ENCODE results near the gene GRB2. TPM values are rescaled to one million over a fixed set of nuclear protein-coding genes. Genes with fewer than 3 reads are reported as not detected.

GRB2 gene
- total RNA-seq, 2 experiments from 2014 or later, result 244 to 308 TPM

DNA sequence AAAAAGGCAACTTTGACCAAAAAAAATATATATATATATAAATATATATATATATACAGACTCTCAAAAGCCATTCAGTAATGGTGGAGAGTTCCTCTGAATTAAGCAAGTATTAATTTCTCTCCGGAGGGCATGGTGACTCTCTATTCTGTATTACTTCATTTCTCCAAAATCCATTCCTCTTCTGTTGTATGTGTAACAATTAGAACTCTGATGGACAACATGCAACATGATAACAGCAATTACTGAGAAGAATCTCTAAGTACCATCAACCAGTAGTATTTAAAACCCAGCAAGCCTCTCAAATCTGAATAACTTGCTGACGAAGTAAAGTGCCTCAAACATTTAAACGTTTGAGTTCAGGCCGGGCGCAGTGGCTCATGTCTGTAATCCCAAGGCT is 2.3 kb downstream of the GRB2 start:
- peaks cover 43% of the 10 kb centered on the region for H3K4me1 ChIP-seq (ENCODE audit: insufficient read depth, low read length, poor library complexity, severe bottlenecking)

DNA sequence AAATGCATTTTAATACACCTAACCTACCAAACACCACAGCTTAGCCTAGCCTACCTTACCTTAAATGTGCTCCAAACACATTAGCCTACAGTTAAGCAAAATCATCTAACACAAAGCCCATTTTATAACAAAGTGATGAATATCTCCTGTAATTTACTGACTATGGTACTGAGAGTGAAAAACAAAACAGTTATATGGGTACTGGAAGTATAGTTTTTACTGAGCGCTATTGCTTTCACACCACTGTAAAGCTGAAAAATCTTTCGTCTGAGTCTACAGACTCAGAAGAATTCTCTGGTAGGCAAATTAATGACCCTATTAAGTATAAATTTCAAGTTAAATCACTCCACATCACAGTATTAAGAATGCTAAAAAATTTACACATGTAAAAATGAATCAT is 3.5 kb downstream of the GRB2 start:
- TSS peak; percentile 48 for BruUV-seq (replicated peaks)
- ChIA-PET POLR2A (interaction anchor here (0.5 to 2.8 kb wide), 16 partner anchors 10 to 112 kb away, joined by 3 to 18 read pairs (median 6); partner anchors contain the start of genes SLC25A19 and TMEM94), CTCF (ENCODE audit: unreplicated experiment) (interaction anchor here (0.6 to 1.3 kb wide), 5 partner anchors 44 to 151 kb away, joined by 3 to 6 read pairs (median 3); partner anchors contain the start of genes MIF4GD and SLC25A19)
- intact Hi-C loops (cut with micrococcal nuclease; ENCODE audit: unreplicated experiment), result loop anchor here (5.0 kb wide), 1 partner anchor 35 kb away; no protein-coding TSS in a partner anchor
- Histone ChIP-seq H3K36me3 (ENCODE audit: insufficient read depth, low read length) (peaks cover 69% of the 10 kb centered on the region), H3K79me2 (ENCODE audit: insufficient read depth, low read depth, low read length) (peaks cover 85% of the 10 kb centered on the region), H3K4me2 (ENCODE audit: low read length) (peak overlapping the region; percentile 81), H2AFZ (ENCODE audit: low read length) (no peak overlapping the region), H3K4me1 (ENCODE audit: insufficient read depth, low read length, poor library complexity, severe bottlenecking) (peaks cover 41% of the 10 kb centered on the region), H3K27ac (ENCODE audit: low read depth, low read length, poor library complexity, severe bottlenecking) (peak overlapping the region; percentile 5), H4K20me1 (ENCODE audit: insufficient read depth, low read length) (peaks cover 25% of the 10 kb centered on the region), H3K9me2 (ENCODE audit: insufficient read depth, low read length) (no peaks in the 10 kb centered on the region), H3K4me3 (ENCODE audit: low read depth, low read length, poor library complexity, severe bottlenecking) (peak overlapping the region; percentile 84), H3K9me3 (ENCODE audit: low read length) (peaks cover 7% of the 10 kb centered on the region; the same call in 1 of the 2 replicates)
- TF ChIP-seq, protein P1, sequence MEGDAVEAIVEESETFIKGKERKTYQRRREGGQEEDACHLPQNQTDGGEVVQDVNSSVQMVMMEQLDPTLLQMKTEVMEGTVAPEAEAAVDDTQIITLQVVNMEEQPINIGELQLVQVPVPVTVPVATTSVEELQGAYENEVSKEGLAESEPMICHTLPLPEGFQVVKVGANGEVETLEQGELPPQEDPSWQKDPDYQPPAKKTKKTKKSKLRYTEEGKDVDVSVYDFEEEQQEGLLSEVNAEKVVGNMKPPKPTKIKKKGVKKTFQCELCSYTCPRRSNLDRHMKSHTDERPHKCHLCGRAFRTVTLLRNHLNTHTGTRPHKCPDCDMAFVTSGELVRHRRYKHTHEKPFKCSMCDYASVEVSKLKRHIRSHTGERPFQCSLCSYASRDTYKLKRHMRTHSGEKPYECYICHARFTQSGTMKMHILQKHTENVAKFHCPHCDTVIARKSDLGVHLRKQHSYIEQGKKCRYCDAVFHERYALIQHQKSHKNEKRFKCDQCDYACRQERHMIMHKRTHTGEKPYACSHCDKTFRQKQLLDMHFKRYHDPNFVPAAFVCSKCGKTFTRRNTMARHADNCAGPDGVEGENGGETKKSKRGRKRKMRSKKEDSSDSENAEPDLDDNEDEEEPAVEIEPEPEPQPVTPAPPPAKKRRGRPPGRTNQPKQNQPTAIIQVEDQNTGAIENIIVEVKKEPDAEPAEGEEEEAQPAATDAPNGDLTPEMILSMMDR (conservative IDR thresholded peaks at IDR 0.05; ENCODE audit: low read length), result no peak
- TF ChIP-seq EZH2phosphoT487 (IDR thresholded peaks at IDR 0.05; ENCODE audit: borderline replicate concordance, low read depth, low read length), result no peak
- no peak for DNase-seq (ENCODE audit: low spot score)

More for the DNA sequence above, 2.3 kb downstream of the GRB2 start:
- intact Hi-C loops (cut with micrococcal nuclease; ENCODE audit: unreplicated experiment), result loop anchor here (5.0 kb wide), 1 partner anchor 36 kb away; no protein-coding TSS in a partner anchor
- no peaks in the 10 kb centered on the region for H3K9me2 ChIP-seq (ENCODE audit: insufficient read depth, low read length)
- H3K27ac ChIP-seq (ENCODE audit: low read depth, low read length, poor library complexity, severe bottlenecking), result peak overlapping the region; percentile 36
- H3K4me3 ChIP-seq (ENCODE audit: low read depth, low read length, poor library complexity, severe bottlenecking), result peak overlapping the region; percentile 84
- peak; percentile 35 for DNase-seq (ENCODE audit: low spot score)
- H4K20me1 ChIP-seq (ENCODE audit: insufficient read depth, low read length), result peaks cover 20% of the 10 kb centered on the region
- TF ChIP-seq, protein P1 (conservative IDR thresholded peaks at IDR 0.05; ENCODE audit: low read length), result no peak
- TF ChIP-seq EZH2phosphoT487 (IDR thresholded peaks at IDR 0.05; ENCODE audit: borderline replicate concordance, low read depth, low read length), result no peak
- H2AFZ ChIP-seq (ENCODE audit: low read length), result no peak overlapping the region
- H3K9me3 ChIP-seq (ENCODE audit: low read length), result peaks cover 7% of the 10 kb centered on the region; the same call in 1 of the 2 replicates
- H3K36me3 ChIP-seq (ENCODE audit: insufficient read depth, low read length), result peaks cover 60% of the 10 kb centered on the region
- ChIA-PET CTCF (ENCODE audit: unreplicated experiment) (no interaction called here), POLR2A (interaction anchor here (1.3 to 1.4 kb wide), 3 partner anchors 9 to 66 kb away, joined by 4 to 6 read pairs (median 6); no protein-coding TSS in a partner anchor)
- H3K79me2 ChIP-seq (ENCODE audit: insufficient read depth, low read depth, low read length), result peaks cover 74% of the 10 kb centered on the region
- H3K4me2 ChIP-seq (ENCODE audit: low read length), result peak overlapping the region; percentile 81
- no TSS peak for BruUV-seq (replicated peaks)

Data from OCI-LY7 (cell line).